Neutrophil (primary cell): ENCODE data around the gene ALLC.

Experiments used
- H3K27ac ChIP-seq: fragments of 200-600 bp; sonication (generic); 2 replicates; pipeline ENCODE4 v1.5.1; 2016; ENCODE audit warnings: mild to moderate bottlenecking, moderate library complexity
- H3K27me3 ChIP-seq: fragments of 200-600 bp; sonication (generic); 2 replicates; pipeline ENCODE4 v1.6.0; 2016; ENCODE audit warnings: mild to moderate bottlenecking
- H3K36me3 ChIP-seq: fragments of 200-600 bp; sonication (generic); 2 replicates; pipeline ENCODE4 v1.5.1; 2017
- H3K4me1 ChIP-seq, 2 experiments: fragments of 200-600 bp in 1 of 2; sonication (generic) in 1 of 2; 1 replicate in 1 of 2; 2 replicates in 1 of 2; pipeline versions ENCODE4 v1.5.1 to v1.6.1; 2013 to 2016; ENCODE audit warnings: low read depth in 1 of 2, low read length in 1 of 2, mild to moderate bottlenecking in 1 of 2, moderate library complexity in 1 of 2; ENCODE audit not compliant: control insufficient read depth in 1 of 2, insufficient read depth in 1 of 2
- H3K4me3 ChIP-seq, 2 experiments: fragments of 200-600 bp in 1 of 2; sonication (generic) in 1 of 2; 1 replicate in 1 of 2; 2 replicates in 1 of 2; pipeline ENCODE4 v1.5.1; 2013 to 2016; ENCODE audit warnings: low read depth in 1 of 2, low read length in 1 of 2, mild to moderate bottlenecking in 1 of 2, moderate library complexity in 1 of 2
- H3K9me3 ChIP-seq: fragments of 200-600 bp; sonication (generic); 2 replicates; pipeline ENCODE4 v1.5.1; 2016
- TF ChIP-seq, protein P1 (sequence below): fragments of 200-600 bp; sonication (generic); IDR thresholded peaks from 2 replicates; pipeline ENCODE4 v1.5.1; 2016; ENCODE audit warnings: antibody characterized with exemption

The ALLC gene

DNA sequence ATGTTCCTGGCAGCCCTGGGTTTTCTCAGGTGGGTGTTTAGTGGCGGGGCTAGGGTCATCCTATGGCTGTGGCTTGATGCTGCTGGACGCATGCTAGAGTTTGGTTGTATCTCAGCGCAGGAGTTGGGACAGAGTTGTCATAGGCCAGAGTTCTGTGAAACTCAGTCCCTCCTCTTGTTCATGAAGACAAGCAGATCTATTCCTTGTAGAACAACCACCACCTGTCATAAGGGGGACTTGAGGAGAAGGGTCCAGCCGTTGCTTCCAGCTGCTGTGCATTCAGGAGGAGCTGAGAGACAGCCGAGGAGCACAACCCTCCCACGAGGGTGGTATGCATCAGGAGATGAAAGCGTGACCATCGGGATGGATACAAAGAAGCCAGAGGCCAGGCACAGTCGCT lies 71.8 kb downstream of the ALLC start:
- TF ChIP-seq, protein P1, sequence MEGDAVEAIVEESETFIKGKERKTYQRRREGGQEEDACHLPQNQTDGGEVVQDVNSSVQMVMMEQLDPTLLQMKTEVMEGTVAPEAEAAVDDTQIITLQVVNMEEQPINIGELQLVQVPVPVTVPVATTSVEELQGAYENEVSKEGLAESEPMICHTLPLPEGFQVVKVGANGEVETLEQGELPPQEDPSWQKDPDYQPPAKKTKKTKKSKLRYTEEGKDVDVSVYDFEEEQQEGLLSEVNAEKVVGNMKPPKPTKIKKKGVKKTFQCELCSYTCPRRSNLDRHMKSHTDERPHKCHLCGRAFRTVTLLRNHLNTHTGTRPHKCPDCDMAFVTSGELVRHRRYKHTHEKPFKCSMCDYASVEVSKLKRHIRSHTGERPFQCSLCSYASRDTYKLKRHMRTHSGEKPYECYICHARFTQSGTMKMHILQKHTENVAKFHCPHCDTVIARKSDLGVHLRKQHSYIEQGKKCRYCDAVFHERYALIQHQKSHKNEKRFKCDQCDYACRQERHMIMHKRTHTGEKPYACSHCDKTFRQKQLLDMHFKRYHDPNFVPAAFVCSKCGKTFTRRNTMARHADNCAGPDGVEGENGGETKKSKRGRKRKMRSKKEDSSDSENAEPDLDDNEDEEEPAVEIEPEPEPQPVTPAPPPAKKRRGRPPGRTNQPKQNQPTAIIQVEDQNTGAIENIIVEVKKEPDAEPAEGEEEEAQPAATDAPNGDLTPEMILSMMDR: no peak
- H3K9me3 ChIP-seq: no peaks in the 10 kb centered on the region
- no peaks in the 10 kb centered on the region for H3K27me3 ChIP-seq
- H3K27ac ChIP-seq: no peak overlapping the region
- no peak overlapping the region for H3K4me3 ChIP-seq
- H3K36me3 ChIP-seq: no peaks in the 10 kb centered on the region
- no peaks in the 10 kb centered on the region for H3K4me1 ChIP-seq

DNA sequence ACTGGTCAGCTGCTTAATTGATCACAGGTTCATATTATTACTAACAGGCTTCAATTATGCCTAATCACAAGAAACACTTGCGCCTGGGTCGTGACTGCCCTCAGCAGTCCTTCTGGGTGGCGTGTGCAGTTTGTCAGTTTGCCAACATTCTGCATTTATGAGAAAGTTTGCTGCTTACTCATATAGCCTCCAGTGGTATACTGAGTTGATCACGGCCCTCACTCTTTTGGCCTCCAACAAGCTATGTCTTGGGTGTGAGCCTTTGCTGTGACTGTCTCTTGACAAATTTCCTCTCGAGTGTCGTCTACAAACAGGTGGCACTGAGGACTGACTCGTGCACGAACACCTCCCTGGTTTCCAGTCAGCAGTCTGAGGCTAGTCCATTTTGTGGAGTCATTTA lies 72.6 kb downstream of the ALLC start:
- TF ChIP-seq, protein P1: no peak

DNA sequence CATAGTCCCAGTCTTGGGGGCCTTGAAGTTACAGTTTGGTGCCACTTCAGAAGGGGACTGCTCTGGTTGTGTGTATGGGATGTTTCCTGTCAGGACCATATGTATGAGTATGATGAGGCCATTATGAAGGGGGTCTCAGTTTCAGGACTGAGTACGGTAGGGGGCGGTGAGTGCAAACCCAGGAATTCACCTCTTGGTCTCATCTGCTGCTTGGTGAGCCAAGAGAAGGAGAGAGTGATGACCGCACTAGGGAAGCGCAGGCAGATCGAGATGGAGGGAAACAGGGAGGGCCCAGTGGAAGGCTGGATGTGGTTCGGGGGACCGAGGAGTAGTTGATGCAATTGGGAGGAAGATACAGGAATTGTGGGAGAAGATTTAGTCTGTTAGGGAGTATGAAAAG lies 73.8 kb downstream of the ALLC start:
- no peaks in the 10 kb centered on the region for H3K36me3 ChIP-seq
- no peaks in the 10 kb centered on the region for H3K9me3 ChIP-seq
- no peak overlapping the region for H3K27ac ChIP-seq
- H3K4me1 ChIP-seq: no peaks in the 10 kb centered on the region
- H3K4me3 ChIP-seq: no peak overlapping the region
- H3K27me3 ChIP-seq: no peaks in the 10 kb centered on the region
- TF ChIP-seq, protein P1: no peak

More for the DNA sequence above, 72.6 kb downstream of the ALLC start:
- no peak overlapping the region for H3K27ac ChIP-seq
- H3K4me1 ChIP-seq: no peaks in the 10 kb centered on the region
- H3K4me3 ChIP-seq: no peak overlapping the region
- H3K27me3 ChIP-seq: no peaks in the 10 kb centered on the region
- H3K9me3 ChIP-seq: no peaks in the 10 kb centered on the region
- H3K36me3 ChIP-seq: no peaks in the 10 kb centered on the region

DNA sequence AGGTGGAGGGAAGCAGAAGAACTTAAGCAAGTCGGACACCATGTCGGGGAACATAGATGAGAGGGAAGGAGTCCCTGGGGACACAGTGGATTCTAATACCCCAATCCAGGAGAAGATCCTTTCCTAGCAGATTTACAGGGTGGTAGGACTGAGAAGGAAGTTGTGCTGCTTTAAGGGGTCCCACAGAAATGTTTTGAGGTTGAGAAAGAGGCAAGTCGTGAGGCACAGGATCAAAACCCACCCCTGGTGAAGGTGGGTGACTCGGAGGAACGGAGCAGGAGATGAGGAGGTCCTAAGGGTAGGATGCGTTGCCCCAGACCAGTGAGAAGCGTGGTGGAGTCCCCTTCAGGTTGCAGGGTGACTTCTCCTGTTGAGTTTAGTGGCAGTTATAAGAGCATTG lies 78.1 kb downstream of the ALLC start:
- H3K27me3 ChIP-seq: no peaks in the 10 kb centered on the region

DNA sequence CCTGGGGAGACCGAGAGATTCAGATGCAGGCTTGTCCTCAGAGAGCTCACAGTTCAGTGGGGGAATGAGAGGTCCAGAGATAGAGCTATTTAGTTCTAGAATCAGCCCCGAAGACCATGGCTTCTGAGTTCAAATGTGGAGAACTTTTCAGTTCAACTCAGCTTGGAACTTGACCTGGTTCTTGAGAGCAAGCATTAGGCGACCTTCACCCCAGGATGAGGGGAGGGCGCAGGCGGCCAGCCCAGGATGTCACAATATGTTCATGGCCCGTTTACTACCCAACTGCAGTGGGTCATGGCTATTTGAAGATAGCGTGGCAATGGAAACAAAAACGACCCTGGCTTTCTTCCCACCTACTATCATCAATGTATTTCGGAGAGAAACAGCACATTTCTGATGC lies 79.1 kb downstream of the ALLC start:
- Histone ChIP-seq H3K4me1 (no peaks in the 10 kb centered on the region), H3K36me3 (no peaks in the 10 kb centered on the region), H3K27me3 (no peaks in the 10 kb centered on the region), H3K9me3 (no peaks in the 10 kb centered on the region), H3K27ac (no peak overlapping the region), H3K4me3 (no peak overlapping the region)
- TF ChIP-seq, protein P1: no peak

More for the DNA sequence above, 78.1 kb downstream of the ALLC start:
- Histone ChIP-seq H3K27ac (no peak overlapping the region), H3K4me3 (no peak overlapping the region), H3K4me1 (no peaks in the 10 kb centered on the region), H3K9me3 (no peaks in the 10 kb centered on the region), H3K36me3 (no peaks in the 10 kb centered on the region)
- TF ChIP-seq, protein P1: no peak

DNA sequence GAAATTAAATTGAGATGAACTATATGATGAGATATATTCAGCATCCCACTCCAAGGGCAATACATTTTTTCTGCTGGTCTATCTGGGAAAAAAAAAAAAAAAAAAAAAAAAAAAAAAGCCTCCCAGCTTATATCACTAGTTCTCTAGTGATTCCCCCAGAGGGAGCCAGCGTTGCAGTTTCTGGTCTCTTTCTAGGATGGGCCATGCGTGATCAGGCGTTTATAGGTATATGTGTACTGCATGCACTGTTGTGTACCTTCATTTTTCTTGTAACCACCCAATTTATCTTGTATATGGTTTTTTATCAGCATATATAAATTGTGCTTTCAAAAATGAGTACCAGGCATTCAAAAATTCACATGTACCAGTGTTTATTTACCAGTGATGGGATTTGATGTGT lies 80.5 kb downstream of the ALLC start:
- H3K27ac ChIP-seq: no peak overlapping the region
- H3K4me3 ChIP-seq: no peak overlapping the region
- H3K36me3 ChIP-seq: no peaks in the 10 kb centered on the region
- TF ChIP-seq, protein P1: no peak
- no peaks in the 10 kb centered on the region for H3K27me3 ChIP-seq
- no peaks in the 10 kb centered on the region for H3K4me1 ChIP-seq
- H3K9me3 ChIP-seq: no peaks in the 10 kb centered on the region
